Fibroblast of the aortic adventitia (primary cell): ENCODE measurements around the gene OAS1. TPM values are rescaled to one million over a fixed set of nuclear protein-coding genes. Genes with fewer than 3 reads are reported as not detected.
A peak's percentile ranks its signal among the peaks of the same experiment; 100 is the strongest.

Experiments
- DNase-seq: peaks from one replicate; pipeline ENCODE4 v3.0.0-alpha.2; 2010; ENCODE audit warnings: low read depth
- H3K4me3 ChIP-seq: 2 replicates; pipeline ENCODE4 v1.5.1; 2011; ENCODE audit warnings: low read depth, mild to moderate bottlenecking, control low read depth, low read length, moderate library complexity
- total RNA-seq: library from RNA; depleted of rRNA; stranded (reverse); fragments of >200 nt; gene quantifications from 2 replicates; pipeline ENCODE4 v1.2.3, GENCODE V29; 2012; ENCODE audit warnings: low replicate concordance
- TF ChIP-seq, protein P1 (sequence below): IDR thresholded peaks from 2 replicates; pipeline ENCODE4 v1.5.1; 2011; ENCODE audit warnings: mild to moderate bottlenecking, low read length, control low read depth, inconsistent platforms; ENCODE audit not compliant: insufficient read depth

The OAS1 gene
- total RNA-seq, 1 donor = 1.4 TPM

DNA sequence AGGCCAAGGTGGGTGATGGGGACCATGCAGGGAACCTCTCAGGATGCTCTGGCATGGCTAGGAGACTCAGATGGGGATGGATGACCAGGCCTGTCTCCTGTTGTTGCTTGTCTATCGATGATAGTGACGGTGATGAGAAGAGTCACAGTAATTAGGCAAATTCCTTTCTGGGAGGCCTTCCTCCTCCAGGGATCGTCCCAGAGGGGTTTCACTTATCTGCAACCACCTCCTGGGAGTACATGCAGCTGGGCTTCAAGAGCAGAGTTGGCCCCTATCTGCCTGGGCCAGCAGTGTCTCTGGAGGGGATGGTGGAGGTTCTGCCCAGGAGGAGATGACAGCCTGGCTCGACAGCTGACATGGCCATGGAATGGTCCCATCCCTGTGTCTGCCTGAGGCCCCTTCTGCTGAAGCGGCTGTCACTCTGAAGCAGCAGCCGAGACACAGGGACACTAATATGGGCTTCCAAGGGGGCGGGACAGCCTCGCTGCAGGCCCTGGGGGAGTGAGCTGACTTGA is 27.5 kb upstream of the OAS1 start:
- TF ChIP-seq, protein P1, sequence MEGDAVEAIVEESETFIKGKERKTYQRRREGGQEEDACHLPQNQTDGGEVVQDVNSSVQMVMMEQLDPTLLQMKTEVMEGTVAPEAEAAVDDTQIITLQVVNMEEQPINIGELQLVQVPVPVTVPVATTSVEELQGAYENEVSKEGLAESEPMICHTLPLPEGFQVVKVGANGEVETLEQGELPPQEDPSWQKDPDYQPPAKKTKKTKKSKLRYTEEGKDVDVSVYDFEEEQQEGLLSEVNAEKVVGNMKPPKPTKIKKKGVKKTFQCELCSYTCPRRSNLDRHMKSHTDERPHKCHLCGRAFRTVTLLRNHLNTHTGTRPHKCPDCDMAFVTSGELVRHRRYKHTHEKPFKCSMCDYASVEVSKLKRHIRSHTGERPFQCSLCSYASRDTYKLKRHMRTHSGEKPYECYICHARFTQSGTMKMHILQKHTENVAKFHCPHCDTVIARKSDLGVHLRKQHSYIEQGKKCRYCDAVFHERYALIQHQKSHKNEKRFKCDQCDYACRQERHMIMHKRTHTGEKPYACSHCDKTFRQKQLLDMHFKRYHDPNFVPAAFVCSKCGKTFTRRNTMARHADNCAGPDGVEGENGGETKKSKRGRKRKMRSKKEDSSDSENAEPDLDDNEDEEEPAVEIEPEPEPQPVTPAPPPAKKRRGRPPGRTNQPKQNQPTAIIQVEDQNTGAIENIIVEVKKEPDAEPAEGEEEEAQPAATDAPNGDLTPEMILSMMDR = no peak
- no peak for DNase-seq
- no peak overlapping the region for H3K4me3 ChIP-seq

DNA sequence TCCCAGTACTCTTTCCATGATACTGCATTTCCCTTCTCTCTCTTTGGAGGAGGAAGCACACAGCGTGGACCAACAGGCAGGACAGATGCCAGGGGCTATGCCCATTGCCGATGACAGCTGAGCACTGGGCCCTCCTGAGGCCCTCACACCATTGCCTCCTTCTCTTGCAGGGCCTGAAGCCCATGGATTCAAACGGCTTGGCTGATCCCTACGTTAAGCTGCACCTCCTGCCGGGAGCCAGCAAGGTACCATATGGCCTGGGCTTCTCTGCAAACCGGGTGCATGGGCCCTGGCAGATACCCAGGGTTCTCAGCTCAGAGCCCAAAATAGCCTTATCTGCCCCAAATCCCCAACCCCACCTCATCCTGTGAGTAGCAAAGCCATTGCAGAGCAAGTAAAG is 25.2 kb upstream of the OAS1 start:
- DNase-seq = no peak
- TF ChIP-seq, protein P1 = no peak
- H3K4me3 ChIP-seq = no peak overlapping the region

DNA sequence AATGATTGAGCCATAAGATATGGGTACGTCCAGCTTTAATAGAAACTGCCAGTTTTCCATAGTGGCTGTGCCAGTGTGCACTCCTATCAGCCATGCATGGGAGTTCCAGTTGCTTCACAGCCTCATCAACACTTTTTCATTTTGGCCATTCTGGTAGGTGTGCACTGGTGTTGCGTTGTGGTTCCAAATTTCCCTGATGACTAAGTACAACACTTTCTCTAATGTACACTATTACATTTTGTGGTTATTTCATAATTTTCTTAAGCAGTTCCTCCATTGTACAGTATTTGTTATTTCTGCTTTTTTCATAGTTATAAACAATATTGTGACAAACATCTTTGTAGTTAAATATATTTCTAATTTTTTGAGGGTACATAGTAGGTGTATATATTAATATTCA is 21.5 kb upstream of the OAS1 start:
- TF ChIP-seq, protein P1 = no peak
- no peak overlapping the region for H3K4me3 ChIP-seq
- DNase-seq = no peak

DNA sequence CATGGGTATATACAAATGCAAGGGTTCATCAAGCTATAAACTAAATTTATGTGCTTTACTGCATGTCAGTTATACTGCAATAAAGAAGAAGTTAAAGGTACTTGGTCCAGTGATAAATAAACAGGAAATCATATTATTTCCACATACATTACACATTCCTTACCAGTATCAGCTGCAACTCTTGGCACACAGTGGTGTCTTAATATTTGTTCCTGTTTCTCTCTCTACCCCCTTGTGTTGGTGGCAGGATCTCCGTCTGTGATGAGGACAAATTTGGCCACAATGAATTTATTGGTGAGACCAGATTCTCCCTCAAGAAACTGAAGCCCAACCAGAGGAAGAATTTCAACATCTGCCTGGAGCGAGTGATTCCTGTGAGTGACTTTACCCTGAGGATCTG is 19.2 kb upstream of the OAS1 start:
- DNase-seq = no peak
- H3K4me3 ChIP-seq = no peak overlapping the region
- TF ChIP-seq, protein P1 = no peak

DNA sequence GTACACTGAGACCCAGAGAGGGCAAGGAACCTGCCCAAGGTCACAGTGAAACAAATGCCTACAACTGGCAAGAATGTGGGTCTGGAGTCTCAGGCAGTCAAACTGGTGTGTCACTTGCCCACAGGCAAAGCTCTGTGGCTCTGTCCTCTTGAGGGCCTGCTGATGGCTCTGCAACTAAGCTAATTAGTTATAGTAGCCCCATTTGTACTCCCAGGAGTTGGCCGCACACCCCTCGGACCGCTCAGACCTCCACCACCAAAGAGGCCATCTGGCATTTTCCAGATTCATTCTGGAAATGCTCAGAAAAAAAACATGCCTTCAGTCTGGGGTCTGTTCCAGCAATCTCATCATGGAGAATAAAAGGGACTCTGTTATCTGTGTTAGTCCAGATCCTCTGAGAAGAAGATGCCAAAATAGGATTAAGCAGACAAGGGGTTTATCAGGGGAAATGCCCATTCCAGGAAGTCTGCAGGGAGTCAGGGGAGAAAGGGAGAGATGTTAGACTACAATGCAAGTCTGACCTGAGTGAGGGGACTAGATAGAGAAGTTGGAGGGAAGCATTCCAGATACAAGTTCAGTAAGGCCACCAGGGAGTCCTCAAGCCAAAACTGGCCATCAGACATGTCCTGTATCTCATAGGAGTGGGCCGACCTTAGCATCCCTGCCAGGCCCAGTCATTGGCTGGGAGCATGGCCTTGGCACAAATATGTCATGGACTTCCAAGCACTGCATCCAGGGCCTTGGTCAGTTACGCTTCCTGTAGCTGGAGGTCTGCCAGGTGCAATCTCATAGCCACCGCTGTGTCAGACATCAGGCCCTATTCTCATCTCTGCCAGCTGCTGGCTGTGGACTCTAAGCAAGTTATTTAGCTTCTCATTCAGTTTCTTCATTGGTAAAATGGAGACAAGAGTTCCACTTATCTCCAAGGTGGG is 15.4 kb upstream of the OAS1 start:
- DNase-seq = peak; percentile 27
- H3K4me3 ChIP-seq = no peak overlapping the region
- TF ChIP-seq, protein P1 = no peak

DNA sequence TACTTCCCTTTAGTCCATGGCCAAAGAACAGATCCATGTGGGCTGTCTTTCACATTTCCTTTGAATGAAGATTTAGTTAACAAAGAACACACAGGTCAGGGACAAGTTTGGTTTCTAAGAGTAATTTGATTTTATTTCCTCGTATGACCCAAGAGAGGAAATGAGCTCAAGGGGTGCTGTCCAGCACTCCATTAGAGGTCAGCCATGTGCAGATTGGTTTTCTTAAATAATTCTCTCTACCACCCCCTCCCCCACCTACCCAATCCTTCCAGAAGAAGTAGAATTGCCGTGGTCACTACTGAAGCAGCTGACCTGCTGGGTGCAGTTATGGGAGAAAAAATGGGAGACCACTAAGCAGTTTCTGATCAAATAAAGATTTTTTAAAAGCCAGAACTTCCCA is 13.9 kb upstream of the OAS1 start:
- DNase-seq = no peak
- TF ChIP-seq, protein P1 = no peak
- H3K4me3 ChIP-seq = no peak overlapping the region

DNA sequence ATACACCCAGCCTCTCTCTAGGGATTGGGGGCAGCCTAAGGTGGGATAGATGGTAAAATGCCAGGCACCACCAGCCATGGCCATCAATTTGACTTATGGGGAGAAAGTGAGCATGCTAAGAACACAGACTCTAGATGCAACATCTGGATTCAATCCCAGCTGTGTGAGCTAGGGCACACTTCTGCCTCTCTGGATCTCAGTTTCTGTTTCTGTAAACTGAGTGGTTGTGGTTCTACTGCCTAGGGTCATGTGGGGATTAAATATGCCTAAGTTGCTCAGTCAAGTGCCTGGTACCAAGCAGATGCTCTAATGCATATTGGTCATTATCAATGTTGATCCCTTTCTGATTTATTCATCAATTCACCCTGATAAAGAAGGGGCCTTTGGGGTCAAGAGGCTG is 12.6 kb upstream of the OAS1 start:
- no peak for DNase-seq
- TF ChIP-seq, protein P1 = no peak
- no peak overlapping the region for H3K4me3 ChIP-seq
